Measurements from ENCODE around the gene CD79A. TPM values are rescaled to one million over a fixed set of nuclear protein-coding genes. Genes with fewer than 3 reads are reported as not detected.

The CD79A gene
- total RNA-seq, 1 experiment from 2014 or later, result 0.82 TPM

DNA sequence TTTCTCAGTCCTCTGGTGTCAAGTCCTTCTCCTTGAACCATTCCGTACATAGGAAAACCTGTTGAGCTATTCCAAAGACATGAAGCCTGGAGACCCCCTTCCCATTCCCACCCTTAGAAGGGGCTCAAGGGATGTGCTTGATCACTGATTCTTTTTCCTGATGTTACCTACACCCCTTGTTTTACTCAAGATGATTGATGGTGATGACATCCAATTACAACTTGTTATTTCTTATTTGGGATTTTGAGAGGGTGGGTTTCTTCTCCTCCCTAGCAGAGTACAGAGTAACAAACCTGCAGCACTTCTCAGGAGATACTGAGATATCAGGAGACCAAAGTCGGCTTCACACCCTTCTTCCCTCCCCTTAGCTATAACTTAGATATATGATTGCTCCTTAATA is 23.7 kb upstream of the CD79A start:
- POLR2A ChIA-PET, result no interaction called here
- CTCF ChIA-PET, result no interaction called here
- no TSS peak for BruUV-seq (replicated peaks)
- Mint-ChIP-seq H3K27me3 (ENCODE audit: insufficient read depth, unreplicated experiment) (peaks cover 22% of the 10 kb centered on the region), H3K4me3 (ENCODE audit: unreplicated experiment) (no peak overlapping the region), H3K9me3 (ENCODE audit: unreplicated experiment) (no peaks in the 10 kb centered on the region), H3K36me3 (ENCODE audit: insufficient read depth, unreplicated experiment) (no peaks in the 10 kb centered on the region), H3K27ac (ENCODE audit: unreplicated experiment) (no peak overlapping the region), H3K4me1 (ENCODE audit: low read depth, unreplicated experiment) (no peaks in the 10 kb centered on the region)
- Histone ChIP-seq H3K9me3 (no peaks in the 10 kb centered on the region), H3K4me3 (ENCODE audit: low read depth, low read length) (no peak overlapping the region), H3K4me1 (no peaks in the 10 kb centered on the region), H3K36me3 (ENCODE audit: control insufficient read depth, insufficient read depth, low read length) (no peaks in the 10 kb centered on the region), H3K27me3 (replicated peaks; ENCODE audit: control insufficient read depth, insufficient read depth, low read length) (no peaks in the 10 kb centered on the region)
- TF ChIP-seq, protein P1, sequence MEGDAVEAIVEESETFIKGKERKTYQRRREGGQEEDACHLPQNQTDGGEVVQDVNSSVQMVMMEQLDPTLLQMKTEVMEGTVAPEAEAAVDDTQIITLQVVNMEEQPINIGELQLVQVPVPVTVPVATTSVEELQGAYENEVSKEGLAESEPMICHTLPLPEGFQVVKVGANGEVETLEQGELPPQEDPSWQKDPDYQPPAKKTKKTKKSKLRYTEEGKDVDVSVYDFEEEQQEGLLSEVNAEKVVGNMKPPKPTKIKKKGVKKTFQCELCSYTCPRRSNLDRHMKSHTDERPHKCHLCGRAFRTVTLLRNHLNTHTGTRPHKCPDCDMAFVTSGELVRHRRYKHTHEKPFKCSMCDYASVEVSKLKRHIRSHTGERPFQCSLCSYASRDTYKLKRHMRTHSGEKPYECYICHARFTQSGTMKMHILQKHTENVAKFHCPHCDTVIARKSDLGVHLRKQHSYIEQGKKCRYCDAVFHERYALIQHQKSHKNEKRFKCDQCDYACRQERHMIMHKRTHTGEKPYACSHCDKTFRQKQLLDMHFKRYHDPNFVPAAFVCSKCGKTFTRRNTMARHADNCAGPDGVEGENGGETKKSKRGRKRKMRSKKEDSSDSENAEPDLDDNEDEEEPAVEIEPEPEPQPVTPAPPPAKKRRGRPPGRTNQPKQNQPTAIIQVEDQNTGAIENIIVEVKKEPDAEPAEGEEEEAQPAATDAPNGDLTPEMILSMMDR (IDR thresholded peaks at IDR 0.05; ENCODE audit: insufficient read depth in 1 of 2, low read depth in 1 of 2, low read length in 1 of 2, severe bottlenecking in 1 of 2, unreplicated experiment in 1 of 2), result no peak
- no peak for DNase-seq
- intact Hi-C loops (cut with micrococcal nuclease; ENCODE audit: unreplicated experiment), result no loop called here

- intact Hi-C loops (cut with micrococcal nuclease; ENCODE audit: unreplicated experiment), result no loop called here
- Mint-ChIP-seq H3K27ac (ENCODE audit: unreplicated experiment) (no peak overlapping the region), H3K36me3 (ENCODE audit: insufficient read depth, unreplicated experiment) (no peaks in the 10 kb centered on the region), H3K9me3 (ENCODE audit: unreplicated experiment) (no peaks in the 10 kb centered on the region), H3K27me3 (ENCODE audit: insufficient read depth, unreplicated experiment) (peaks cover 22% of the 10 kb centered on the region), H3K4me3 (ENCODE audit: unreplicated experiment) (no peak overlapping the region), H3K4me1 (ENCODE audit: low read depth, unreplicated experiment) (no peaks in the 10 kb centered on the region)
- Histone ChIP-seq H3K27me3 (replicated peaks; ENCODE audit: control insufficient read depth, insufficient read depth, low read length) (no peaks in the 10 kb centered on the region), H3K4me3 (ENCODE audit: low read depth, low read length) (no peak overlapping the region), H3K9me3 (no peaks in the 10 kb centered on the region), H3K36me3 (ENCODE audit: control insufficient read depth, insufficient read depth, low read length) (no peaks in the 10 kb centered on the region), H3K4me1 (0 out of 2 replicates have a peak, but pooled peaks cover under 1% of the 10 kb centered on the region)
- no TSS peak for BruUV-seq (replicated peaks)
- CTCF ChIA-PET, result no interaction called here
- TF ChIP-seq, protein P1 (IDR thresholded peaks at IDR 0.05; ENCODE audit: insufficient read depth in 1 of 2, low read depth in 1 of 2, low read length in 1 of 2, severe bottlenecking in 1 of 2, unreplicated experiment in 1 of 2), result no peak
- POLR2A ChIA-PET, result no interaction called here
- no peak for DNase-seq
Observed at GRCh38 chr19:41853768-41854167, 23.3 kb upstream of the CD79A start.

GRCh38 chr19:41859213-41859617 is 17.9 kb upstream of the CD79A start:
- CTCF ChIA-PET, result interaction anchor here (0.7 to 2.0 kb wide), 13 partner anchors 14 to 1105 kb away, joined by 3 to 8 read pairs (median 4); no protein-coding TSS in a partner anchor
- Histone ChIP-seq H3K36me3 (ENCODE audit: control insufficient read depth, insufficient read depth, low read length) (peaks cover 16% of the 10 kb centered on the region), H3K27me3 (replicated peaks; ENCODE audit: control insufficient read depth, insufficient read depth, low read length) (no peaks in the 10 kb centered on the region), H3K4me1 (peaks cover 18% of the 10 kb centered on the region), H3K4me3 (ENCODE audit: low read depth, low read length) (peak overlapping the region; percentile 24), H3K9me3 (no peaks in the 10 kb centered on the region)
- H3K4me3 Mint-ChIP-seq (ENCODE audit: unreplicated experiment), result peak overlapping the region; percentile 84
- peaks cover 5% of the 10 kb centered on the region for H3K4me1 Mint-ChIP-seq (ENCODE audit: low read depth, unreplicated experiment)
- intact Hi-C loops (cut with micrococcal nuclease; ENCODE audit: unreplicated experiment), result loop anchor here (1.0 kb wide), 2 partner anchors 92 to 100 kb away; partner anchors contain the start of gene RABAC1
- H3K27ac Mint-ChIP-seq (ENCODE audit: unreplicated experiment), result peak overlapping the region; percentile 94
- H3K27me3 Mint-ChIP-seq (ENCODE audit: insufficient read depth, unreplicated experiment), result peaks cover 7% of the 10 kb centered on the region
- no peaks in the 10 kb centered on the region for H3K9me3 Mint-ChIP-seq (ENCODE audit: unreplicated experiment)
- TF ChIP-seq, protein P1 (IDR thresholded peaks at IDR 0.05; ENCODE audit: insufficient read depth in 1 of 2, low read depth in 1 of 2, low read length in 1 of 2, severe bottlenecking in 1 of 2, unreplicated experiment in 1 of 2), result no peak
- POLR2A ChIA-PET, result interaction anchor here (0.7 to 2.7 kb wide), 11 partner anchors 9 to 495 kb away, joined by 3 to 21 read pairs (median 7); partner anchors contain the start of genes B9D2, DMAC2, RABAC1 and ZNF574
- DNase-seq, result no peak
- no TSS peak for BruUV-seq (replicated peaks)
- peaks cover 47% of the 10 kb centered on the region for H3K36me3 Mint-ChIP-seq (ENCODE audit: insufficient read depth, unreplicated experiment)
